OCI-LY7 (cell line): Measurements from ENCODE around the gene SORCS1.

Experiments
- EZH2phosphoT487 ChIP-seq: fragments of 200-600 bp; sonication (generic); IDR thresholded peaks from 2 replicates; pipeline ENCODE4 v1.6.1; 2018; ENCODE audit warnings: low read depth, borderline replicate concordance, mild to moderate bottlenecking, mixed run types, antibody characterized with exemption, low read length, moderate library complexity, mixed read lengths
- TF ChIP-seq, protein P1 (sequence below): fragments of 200-600 bp; sonication (generic); conservative IDR thresholded peaks from 2 replicates; pipeline ENCODE4 v1.5.1; 2014; ENCODE audit warnings: mild to moderate bottlenecking, antibody characterized with exemption, low read length, moderate library complexity, mixed read lengths

DNA sequence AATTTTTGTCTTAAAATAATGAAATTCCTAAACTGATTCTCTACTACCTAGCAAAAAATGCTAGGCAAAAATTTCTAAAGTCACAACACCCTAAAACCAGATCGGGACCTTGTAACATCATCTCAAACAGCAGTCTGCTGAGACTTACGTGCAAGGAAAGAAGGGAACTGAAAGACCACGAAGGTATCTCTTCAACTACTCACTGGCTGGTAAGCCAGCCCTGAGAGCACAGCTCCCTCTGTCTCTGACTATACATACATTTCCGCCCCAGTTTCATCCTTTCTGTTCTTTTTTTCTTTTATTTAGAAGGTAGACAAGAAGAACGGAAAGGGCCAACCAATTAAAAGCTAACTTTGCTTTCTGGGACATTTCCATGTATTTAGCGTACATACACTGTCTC lies 15.6 kb downstream of the SORCS1 start:
- TF ChIP-seq, protein P1, sequence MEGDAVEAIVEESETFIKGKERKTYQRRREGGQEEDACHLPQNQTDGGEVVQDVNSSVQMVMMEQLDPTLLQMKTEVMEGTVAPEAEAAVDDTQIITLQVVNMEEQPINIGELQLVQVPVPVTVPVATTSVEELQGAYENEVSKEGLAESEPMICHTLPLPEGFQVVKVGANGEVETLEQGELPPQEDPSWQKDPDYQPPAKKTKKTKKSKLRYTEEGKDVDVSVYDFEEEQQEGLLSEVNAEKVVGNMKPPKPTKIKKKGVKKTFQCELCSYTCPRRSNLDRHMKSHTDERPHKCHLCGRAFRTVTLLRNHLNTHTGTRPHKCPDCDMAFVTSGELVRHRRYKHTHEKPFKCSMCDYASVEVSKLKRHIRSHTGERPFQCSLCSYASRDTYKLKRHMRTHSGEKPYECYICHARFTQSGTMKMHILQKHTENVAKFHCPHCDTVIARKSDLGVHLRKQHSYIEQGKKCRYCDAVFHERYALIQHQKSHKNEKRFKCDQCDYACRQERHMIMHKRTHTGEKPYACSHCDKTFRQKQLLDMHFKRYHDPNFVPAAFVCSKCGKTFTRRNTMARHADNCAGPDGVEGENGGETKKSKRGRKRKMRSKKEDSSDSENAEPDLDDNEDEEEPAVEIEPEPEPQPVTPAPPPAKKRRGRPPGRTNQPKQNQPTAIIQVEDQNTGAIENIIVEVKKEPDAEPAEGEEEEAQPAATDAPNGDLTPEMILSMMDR, result no peak
- no peak for TF ChIP-seq EZH2phosphoT487
